ENCODE measurements around the gene TRIM33. TPM values are rescaled to one million over a fixed set of nuclear protein-coding genes. Genes with fewer than 3 reads are reported as not detected.
"Not testable (repeated sequence)": the region's sequence is repeated elsewhere in the genome, so short reads cannot be mapped to it uniquely, and the experiment has no call there.

Gene TRIM33
- total and polyA plus RNA-seq, 2 donors (not counting 1 experiment from before 2014, with no cell fraction given), result 13.7 to 61.0 TPM

DNA sequence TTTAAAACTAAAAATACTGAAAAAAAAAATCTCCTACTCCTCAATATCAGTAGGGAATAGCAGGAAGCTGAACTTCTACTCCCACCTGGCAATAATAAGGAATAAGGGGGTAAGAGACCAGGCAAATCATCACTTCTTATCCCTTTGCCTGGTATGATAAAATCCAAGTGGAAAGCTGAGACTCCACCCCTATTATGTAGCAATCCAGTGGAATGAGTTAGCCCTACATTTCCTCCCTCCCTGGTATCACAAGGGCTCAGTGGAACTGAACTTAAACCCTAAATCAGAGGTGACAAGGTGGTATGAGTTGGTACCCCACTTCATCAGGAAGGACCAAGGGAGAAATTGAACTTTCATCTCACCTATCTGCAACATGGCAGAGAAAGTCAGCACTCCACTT lies 25.7 kb downstream of the TRIM33 start:
- no peak for TF ChIP-seq EZH2 (IDR thresholded peaks at IDR 0.05; ENCODE audit: borderline replicate concordance, insufficient read depth, low read depth, low read length, poor library complexity, severe bottlenecking)
- TF ChIP-seq, protein P1, sequence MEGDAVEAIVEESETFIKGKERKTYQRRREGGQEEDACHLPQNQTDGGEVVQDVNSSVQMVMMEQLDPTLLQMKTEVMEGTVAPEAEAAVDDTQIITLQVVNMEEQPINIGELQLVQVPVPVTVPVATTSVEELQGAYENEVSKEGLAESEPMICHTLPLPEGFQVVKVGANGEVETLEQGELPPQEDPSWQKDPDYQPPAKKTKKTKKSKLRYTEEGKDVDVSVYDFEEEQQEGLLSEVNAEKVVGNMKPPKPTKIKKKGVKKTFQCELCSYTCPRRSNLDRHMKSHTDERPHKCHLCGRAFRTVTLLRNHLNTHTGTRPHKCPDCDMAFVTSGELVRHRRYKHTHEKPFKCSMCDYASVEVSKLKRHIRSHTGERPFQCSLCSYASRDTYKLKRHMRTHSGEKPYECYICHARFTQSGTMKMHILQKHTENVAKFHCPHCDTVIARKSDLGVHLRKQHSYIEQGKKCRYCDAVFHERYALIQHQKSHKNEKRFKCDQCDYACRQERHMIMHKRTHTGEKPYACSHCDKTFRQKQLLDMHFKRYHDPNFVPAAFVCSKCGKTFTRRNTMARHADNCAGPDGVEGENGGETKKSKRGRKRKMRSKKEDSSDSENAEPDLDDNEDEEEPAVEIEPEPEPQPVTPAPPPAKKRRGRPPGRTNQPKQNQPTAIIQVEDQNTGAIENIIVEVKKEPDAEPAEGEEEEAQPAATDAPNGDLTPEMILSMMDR (IDR thresholded peaks at IDR 0.05), result no peak
- Histone ChIP-seq H3K4me3 (ENCODE audit: control extremely low read depth in 1 of 5, extremely low read depth in 1 of 5, insufficient read depth in 1 of 5, low read depth in 2 of 5, low read length in 4 of 5) (no peak overlapping the region), H3K79me2 (ENCODE audit: control insufficient read depth, insufficient read depth, low read length) (peaks cover 93% of the 10 kb centered on the region), H3K4me1 (ENCODE audit: control insufficient read depth in 2 of 2, insufficient read depth in 2 of 2, low read length in 2 of 2) (peaks cover 24 to 30% of the 10 kb centered on the region in 2 donors), H3K27ac (ENCODE audit: low read length in 2 of 2) (no peak overlapping the region), H3K9ac (ENCODE audit: low read length) (no peak overlapping the region), H3K27me3 (replicated peaks in 1 of 4; ENCODE audit: control extremely low read depth in 1 of 4, control insufficient read depth in 3 of 4, insufficient read depth in 4 of 4, low read length in 3 of 4) (no peaks in the 10 kb centered on the region), H2AFZ (ENCODE audit: insufficient read depth, low read depth, low read length, poor library complexity, severe bottlenecking) (no peak overlapping the region), H3K36me3 (replicated peaks in 1 of 2; ENCODE audit: control extremely low read depth in 1 of 2, control insufficient read depth in 1 of 2, extremely low read depth in 1 of 2, insufficient read depth in 2 of 2, low read length in 1 of 2) (no peaks in the 10 kb centered on the region), H4K20me1 (ENCODE audit: control insufficient read depth, insufficient read depth, low read length, poor library complexity, severe bottlenecking) (peaks cover 10% of the 10 kb centered on the region), H3K4me2 (replicated peaks; ENCODE audit: low read depth, low read length, poor library complexity, severe bottlenecking) (no peak overlapping the region), H3K9me3 (ENCODE audit: control extremely low read depth in 1 of 3, control insufficient read depth in 2 of 3, insufficient read depth in 1 of 3, low read length in 2 of 3) (peaks cover 0 to 12% (median 2%) of the 10 kb centered on the region in 3 donors)
- H3K27me3 Mint-ChIP-seq, result no peaks in the 10 kb centered on the region
- ChIA-PET CTCF (no interaction called here), POLR2A (interaction anchor here (1.3 kb wide), 1 partner anchor 27 kb away, joined by 3 read pairs; no protein-coding TSS in a partner anchor)
- DNase-seq, result no peak
- H3K4me3 Mint-ChIP-seq, result no peak overlapping the region
- H3K9me3 Mint-ChIP-seq (ENCODE audit: insufficient read depth), result no peaks in the 10 kb centered on the region
- no peak for ATAC-seq (ENCODE audit: low read depth)
- H3K27ac Mint-ChIP-seq, result peak overlapping the region; percentile 32
- intact Hi-C loops (cut with micrococcal nuclease), result no loop called here
- peaks cover 53% of the 10 kb centered on the region for H3K4me1 Mint-ChIP-seq

DNA sequence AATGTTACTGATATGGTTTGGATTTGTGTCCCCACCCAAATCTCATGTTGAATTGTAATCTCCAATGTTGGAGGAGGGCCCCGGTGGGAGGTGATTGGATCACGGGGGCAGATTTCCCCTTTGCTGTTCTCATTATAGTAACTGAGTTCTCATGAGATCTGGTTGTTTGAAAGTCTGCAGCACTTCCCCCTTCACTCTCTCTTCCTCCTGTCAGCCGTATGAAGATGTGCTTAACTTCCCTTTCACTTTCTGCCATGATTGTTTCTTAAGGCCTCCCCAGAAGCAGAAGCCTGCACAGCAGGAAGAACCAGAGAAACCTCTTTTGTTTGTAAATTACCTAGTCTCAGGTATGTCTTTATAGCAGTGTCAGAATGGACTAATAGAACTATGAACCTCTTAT lies 28.4 kb downstream of the TRIM33 start:
- peaks cover 92% of the 10 kb centered on the region for H3K79me2 ChIP-seq (ENCODE audit: control insufficient read depth, insufficient read depth, low read length)
- ChIA-PET CTCF (interaction anchor here (0.6 to 1.4 kb wide), 2 partner anchors 30 to 54 kb away, joined by 3 read pairs; no protein-coding TSS in a partner anchor), POLR2A (no interaction called here)
- peak overlapping the region; percentile 67 to 93 for H3K27ac ChIP-seq (ENCODE audit: low read length in 2 of 2)
- peak overlapping the region; percentile 64 for H3K4me3 Mint-ChIP-seq
- peak overlapping the region; percentile 65 for H3K27ac Mint-ChIP-seq
- H3K36me3 ChIP-seq (replicated peaks in 1 of 2; ENCODE audit: control extremely low read depth in 1 of 2, control insufficient read depth in 1 of 2, extremely low read depth in 1 of 2, insufficient read depth in 2 of 2, low read length in 1 of 2), result no peaks in the 10 kb centered on the region
- H3K4me1 ChIP-seq (ENCODE audit: control insufficient read depth in 2 of 2, insufficient read depth in 2 of 2, low read length in 2 of 2), result peaks cover 13 to 18% of the 10 kb centered on the region in 2 donors
- H3K9me3 Mint-ChIP-seq (ENCODE audit: insufficient read depth), result no peaks in the 10 kb centered on the region
- H2AFZ ChIP-seq (ENCODE audit: insufficient read depth, low read depth, low read length, poor library complexity, severe bottlenecking), result peak overlapping the region; percentile 58
- no peaks in the 10 kb centered on the region for H4K20me1 ChIP-seq (ENCODE audit: control insufficient read depth, insufficient read depth, low read length, poor library complexity, severe bottlenecking)
- H3K4me1 Mint-ChIP-seq, result peaks cover 46% of the 10 kb centered on the region
- intact Hi-C loops (cut with micrococcal nuclease), result loop anchor here (1.0 to 2.0 kb wide), 2 partner anchors 14 to 29 kb away; partner anchors contain the start of gene TRIM33
- no CpG with 5 or more reads among the region's 3 CpGs for WGBS (ENCODE audit: insufficient coverage)
- H3K27me3 ChIP-seq (replicated peaks in 1 of 4; ENCODE audit: control extremely low read depth in 1 of 4, control insufficient read depth in 3 of 4, insufficient read depth in 4 of 4, low read length in 3 of 4), result no peaks in the 10 kb centered on the region
- no peak for TF ChIP-seq EZH2 (IDR thresholded peaks at IDR 0.05; ENCODE audit: borderline replicate concordance, insufficient read depth, low read depth, low read length, poor library complexity, severe bottlenecking)
- TF ChIP-seq, protein P1 (IDR thresholded peaks at IDR 0.05), result no peak
- peak; percentile 92 for ATAC-seq (ENCODE audit: low read depth)
- H3K9me3 ChIP-seq (ENCODE audit: control extremely low read depth in 1 of 3, control insufficient read depth in 2 of 3, insufficient read depth in 1 of 3, low read length in 2 of 3), result peaks cover 0 to 21% (median 5%) of the 10 kb centered on the region in 3 donors
- H3K27me3 Mint-ChIP-seq, result no peaks in the 10 kb centered on the region
- H3K9ac ChIP-seq (ENCODE audit: low read length), result peak overlapping the region; percentile 21
- peak overlapping the region in 3 of 5 experiments; percentile 8 to 48 (median 12) for H3K4me3 ChIP-seq (ENCODE audit: control extremely low read depth in 1 of 5, extremely low read depth in 1 of 5, insufficient read depth in 1 of 5, low read depth in 2 of 5, low read length in 4 of 5)
- H3K4me2 ChIP-seq (replicated peaks; ENCODE audit: low read depth, low read length, poor library complexity, severe bottlenecking), result peak overlapping the region; percentile 62
- peak; percentile 85 for DNase-seq

DNA sequence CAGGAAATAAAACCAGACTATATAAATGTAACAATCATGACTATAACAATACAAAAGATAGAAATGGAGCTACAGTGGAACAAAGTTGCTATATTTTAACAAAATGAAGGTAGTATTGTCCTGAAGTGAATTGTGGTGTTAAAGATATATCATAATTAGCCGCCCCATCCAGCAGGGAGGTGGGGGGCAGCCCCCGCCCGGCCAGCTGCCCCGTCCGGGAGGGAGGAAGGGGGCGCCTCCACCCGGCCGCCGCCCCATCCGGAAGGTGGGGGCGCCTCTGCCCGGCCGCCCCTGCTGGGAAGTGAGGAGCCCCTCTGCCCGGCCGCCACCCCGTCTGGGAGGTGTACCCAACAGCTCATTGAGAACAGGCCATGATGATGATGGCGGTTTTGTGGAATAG lies 31.4 kb downstream of the TRIM33 start:
- intact Hi-C loops (cut with micrococcal nuclease), result not testable (repeated sequence)

More for the DNA sequence above, 31.4 kb downstream of the TRIM33 start:
- H4K20me1 ChIP-seq (ENCODE audit: control insufficient read depth, insufficient read depth, low read length, poor library complexity, severe bottlenecking); H3K4me2 ChIP-seq (replicated peaks; ENCODE audit: low read depth, low read length, poor library complexity, severe bottlenecking); DNase-seq; H2AFZ ChIP-seq (ENCODE audit: insufficient read depth, low read depth, low read length, poor library complexity, severe bottlenecking); POLR2A ChIA-PET; H3K36me3 ChIP-seq (replicated peaks in 1 of 2; ENCODE audit: control extremely low read depth in 1 of 2, control insufficient read depth in 1 of 2, extremely low read depth in 1 of 2, insufficient read depth in 2 of 2, low read length in 1 of 2); H3K9ac ChIP-seq (ENCODE audit: low read length); ATAC-seq (ENCODE audit: low read depth); H3K27me3 ChIP-seq (replicated peaks in 1 of 4; ENCODE audit: control extremely low read depth in 1 of 4, control insufficient read depth in 3 of 4, insufficient read depth in 4 of 4, low read length in 3 of 4); H3K27me3 Mint-ChIP-seq; H3K4me3 ChIP-seq (ENCODE audit: control extremely low read depth in 1 of 5, extremely low read depth in 1 of 5, insufficient read depth in 1 of 5, low read depth in 2 of 5, low read length in 4 of 5); H3K27ac Mint-ChIP-seq; H3K4me3 Mint-ChIP-seq; H3K9me3 Mint-ChIP-seq (ENCODE audit: insufficient read depth): not testable (repeated sequence)
- H3K4me1 ChIP-seq (ENCODE audit: control insufficient read depth in 2 of 2, insufficient read depth in 2 of 2, low read length in 2 of 2), result peaks cover 16 to 18% of the 10 kb centered on the region in 2 donors
- H3K4me1 Mint-ChIP-seq, result peaks cover 49% of the 10 kb centered on the region
- H3K79me2 ChIP-seq (ENCODE audit: control insufficient read depth, insufficient read depth, low read length), result peaks cover 92% of the 10 kb centered on the region
- 84% methylated on average over 7 of the region's 17 CpGs for WGBS (ENCODE audit: insufficient coverage)
- peaks cover 0 to 26% (median 5%) of the 10 kb centered on the region in 3 donors for H3K9me3 ChIP-seq (ENCODE audit: control extremely low read depth in 1 of 3, control insufficient read depth in 2 of 3, insufficient read depth in 1 of 3, low read length in 2 of 3)
- CTCF ChIA-PET, result interaction anchor here (0.6 kb wide), 1 partner anchor 11 kb away, joined by 3 read pairs; no protein-coding TSS in a partner anchor
- H3K27ac ChIP-seq (ENCODE audit: low read length in 2 of 2), result peak overlapping the region in 1 of 2 donors; percentile 5

All from B cell (primary cell).